ENCODE data around the gene FEZ2.

FEZ2 gene

DNA sequence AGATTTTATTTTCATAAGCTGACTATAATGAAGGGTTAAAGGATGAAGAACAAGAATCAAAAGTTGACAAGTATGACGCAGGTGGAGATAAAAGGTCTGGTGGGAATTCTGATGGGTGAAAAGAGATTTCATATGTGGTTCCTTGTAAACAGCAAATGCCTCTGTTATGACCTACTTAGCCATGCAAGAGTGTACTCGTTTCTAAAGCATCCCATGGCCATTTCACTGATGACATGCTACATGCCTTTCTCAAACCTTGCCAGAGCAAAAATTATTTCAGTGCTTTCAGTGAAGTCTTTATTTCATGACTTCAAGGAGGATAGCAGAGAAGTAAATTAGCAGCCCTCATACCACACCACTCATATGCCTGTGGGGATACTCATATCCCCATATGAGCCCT, 71.7 kb downstream of the FEZ2 start:
- no peak for DNase-seq

DNA sequence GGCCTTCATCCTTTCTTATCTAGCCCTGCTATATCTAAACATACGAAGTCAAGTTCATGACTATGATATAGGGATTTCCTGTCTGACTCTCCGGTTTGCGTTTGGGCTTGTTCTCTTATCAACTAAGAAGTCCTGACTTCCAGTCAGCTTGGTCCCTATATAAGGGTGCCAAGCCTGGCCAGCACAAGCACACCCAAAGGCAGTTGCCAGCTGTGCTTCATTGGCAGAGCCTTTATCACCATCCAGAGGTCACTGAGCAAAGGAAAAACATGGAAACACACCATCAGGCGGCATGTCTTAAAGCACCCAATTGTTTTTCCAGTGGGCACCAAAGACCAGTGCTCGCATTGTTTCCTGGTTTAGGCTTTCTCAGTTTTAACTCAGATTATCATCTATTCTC, 72.7 kb downstream of the FEZ2 start:
- DNase-seq, result no peak

DNA sequence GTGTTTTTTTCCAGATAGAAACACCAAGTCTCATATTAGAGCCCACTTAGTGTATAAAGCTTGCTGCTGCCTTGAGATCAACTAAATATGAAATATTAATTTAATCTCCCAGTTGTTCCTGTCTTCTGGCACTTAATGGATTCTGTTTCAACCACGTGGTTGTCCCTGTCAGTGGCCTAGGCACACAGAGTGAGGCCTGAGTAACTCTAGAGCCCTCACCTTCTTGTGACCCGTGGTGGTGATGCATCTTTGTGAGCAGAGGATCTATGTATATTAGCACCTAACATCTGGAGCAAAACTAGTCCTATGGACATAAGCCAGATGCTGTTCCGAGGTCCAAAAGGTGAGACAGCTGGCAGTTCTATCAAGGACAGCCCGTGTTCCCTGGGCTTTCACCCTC, 74.8 kb downstream of the FEZ2 start:
- no peak for DNase-seq

DNA sequence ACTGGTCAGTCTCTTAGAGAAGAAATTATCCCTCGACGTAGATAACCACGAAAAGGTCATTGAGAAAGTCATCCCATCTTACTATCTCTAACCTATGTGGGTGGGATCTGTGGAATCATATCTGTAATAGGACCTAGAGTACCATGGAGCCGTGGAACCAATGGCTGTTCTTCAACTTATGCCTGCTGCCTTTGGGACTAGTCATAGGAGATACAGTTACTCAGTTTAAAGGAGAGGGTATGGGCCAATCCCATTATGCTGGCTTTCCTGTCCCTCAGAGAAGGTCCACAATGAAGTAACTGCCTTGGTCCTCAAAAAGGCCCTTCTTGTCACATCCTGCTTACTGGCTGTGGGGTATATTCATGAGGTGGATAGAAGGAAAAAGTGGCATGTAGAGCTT, 77.5 kb downstream of the FEZ2 start:
- no peak for DNase-seq

DNA sequence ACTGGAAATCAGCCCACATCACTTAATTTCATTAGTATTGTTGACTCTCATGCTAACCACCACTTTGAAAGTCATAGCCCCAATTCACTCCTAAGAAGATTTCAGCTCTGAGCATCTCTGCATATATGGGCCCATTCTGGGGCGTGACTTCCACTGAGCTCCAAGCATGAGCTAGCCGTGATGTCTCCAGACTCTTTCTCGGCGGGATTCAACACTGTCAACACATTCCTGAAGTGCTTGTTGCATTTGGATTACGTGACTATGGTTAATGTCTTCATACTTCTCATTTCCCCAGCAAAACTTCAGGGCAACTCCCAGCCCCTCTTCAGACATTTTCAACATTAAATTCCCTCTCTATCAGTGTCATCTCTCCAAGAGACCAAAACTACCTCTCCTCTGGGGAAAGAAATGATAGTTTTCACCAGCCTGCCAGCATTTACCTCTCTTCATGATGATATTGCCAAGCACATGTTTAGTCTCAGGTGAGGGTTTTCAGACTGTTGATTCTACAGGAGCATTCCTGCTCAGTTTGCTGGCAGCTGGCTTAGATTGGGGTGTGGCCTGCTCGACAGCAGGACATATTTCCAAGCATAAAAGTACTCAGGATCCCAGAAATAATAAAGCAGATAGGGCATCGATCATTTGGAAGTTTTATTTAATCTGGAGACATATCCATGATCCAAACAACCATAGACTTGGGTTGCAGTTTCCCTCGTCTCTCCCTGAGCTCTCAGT, 81.7 kb downstream of the FEZ2 start:
- no peak for DNase-seq

DNA sequence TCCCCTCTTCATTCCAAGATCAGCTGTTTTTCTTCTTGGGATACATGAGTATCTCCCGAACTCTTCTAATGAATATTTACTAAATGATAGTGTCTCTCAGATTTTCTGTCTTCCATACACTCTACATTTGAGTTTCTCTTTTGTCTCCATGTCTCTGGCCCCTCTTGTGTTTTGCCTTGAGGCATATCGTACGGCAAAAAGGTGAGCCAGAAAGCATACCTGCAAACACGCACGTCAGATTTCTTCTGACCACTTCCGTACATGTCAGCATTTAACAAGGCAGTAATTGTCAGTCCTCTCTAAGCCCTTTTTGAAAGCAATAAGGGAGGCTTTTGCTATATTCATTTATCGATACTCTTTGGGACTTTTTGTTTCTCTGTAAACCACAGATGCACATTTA, 82.4 kb downstream of the FEZ2 start:
- no peak for DNase-seq

DNA sequence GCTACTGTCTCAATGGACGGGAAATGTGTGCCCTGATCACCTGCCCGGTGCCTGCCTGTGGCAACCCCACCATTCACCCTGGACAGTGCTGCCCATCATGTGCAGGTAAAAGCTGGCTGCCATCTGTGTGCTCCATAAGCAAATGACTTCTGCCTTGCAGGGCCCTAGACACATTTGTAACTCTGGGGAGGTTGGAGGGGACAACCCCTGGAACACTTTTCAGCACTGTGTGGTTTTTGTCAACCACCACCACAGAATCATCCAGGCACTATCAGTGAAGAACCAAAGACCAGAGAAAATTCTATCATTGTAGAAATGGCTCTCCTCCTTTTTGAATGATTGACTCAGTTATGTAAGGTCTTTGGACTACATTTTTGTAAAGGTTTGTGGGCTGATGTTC, 84.3 kb downstream of the FEZ2 start:
- no peak for DNase-seq

DNA sequence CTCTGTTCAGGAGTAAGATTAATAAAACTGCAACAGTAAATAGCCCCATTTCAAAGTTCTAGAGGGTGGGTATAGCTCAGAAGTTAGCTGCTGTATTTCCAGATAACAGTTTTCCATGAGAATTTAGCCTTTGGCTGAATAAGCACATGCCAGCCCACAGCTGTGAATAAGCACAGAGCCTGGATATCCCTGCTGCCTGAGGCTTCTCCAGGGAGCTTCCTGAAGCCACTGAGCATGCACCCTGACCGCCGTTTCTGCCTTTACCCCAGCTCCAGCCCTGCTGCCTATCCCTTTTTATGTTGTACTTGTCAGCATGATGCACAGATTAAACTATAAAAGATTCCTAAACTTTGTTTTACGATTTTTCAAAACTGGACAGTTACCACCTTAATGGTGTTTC, 85.3 kb downstream of the FEZ2 start:
- no peak for DNase-seq

DNA sequence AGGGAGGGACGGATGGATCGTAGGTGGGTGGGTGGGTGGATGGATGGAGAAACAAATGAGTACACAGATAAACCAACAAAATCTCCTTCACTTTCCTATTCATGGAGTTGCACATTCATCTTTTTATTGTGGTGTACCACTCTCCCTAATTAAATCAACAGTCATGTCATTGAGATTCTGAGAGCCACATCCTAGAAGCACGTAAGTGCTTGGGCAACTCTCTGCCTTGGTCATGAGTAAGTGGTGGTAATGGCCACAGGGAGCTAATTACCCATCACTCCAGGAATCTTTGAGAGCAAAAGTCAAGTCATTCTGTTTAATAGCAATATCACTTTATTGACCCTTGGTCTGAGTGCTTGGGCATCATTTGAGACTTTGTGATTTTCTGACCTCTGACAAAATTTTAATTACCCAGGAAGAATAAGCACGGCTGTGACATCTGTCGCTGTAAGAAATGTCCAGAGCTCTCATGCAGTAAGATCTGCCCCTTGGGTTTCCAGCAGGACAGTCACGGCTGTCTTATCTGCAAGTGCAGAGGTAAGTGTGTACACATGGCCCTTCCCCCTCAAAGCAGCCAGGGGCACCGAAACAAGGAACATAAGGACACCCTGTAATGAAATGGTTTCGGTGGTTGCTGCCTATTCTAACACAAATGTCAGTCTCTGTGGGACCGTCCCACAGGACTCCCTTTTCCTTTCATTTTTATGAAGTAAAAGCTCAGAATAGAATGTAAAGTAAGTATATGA, 85.9 kb downstream of the FEZ2 start:
- no peak for DNase-seq

DNA sequence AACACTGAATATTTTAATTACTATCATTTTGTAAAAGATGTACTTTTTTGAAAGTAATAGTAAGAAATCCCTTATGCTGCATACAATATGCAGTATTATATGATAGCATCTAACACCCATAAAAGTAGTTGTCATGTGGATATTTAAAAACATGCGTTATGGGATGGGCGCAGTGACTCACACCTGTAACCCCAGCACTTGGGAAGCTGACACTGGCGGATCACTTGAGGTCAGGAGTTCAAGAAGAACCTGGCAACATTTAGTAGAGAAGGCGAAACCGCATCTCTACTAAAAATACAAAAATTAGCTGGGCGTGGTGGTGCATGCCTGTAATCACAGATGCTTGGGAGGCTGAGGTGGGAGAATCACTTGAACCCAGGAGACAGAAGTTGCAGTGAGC, 88.9 kb downstream of the FEZ2 start:
- DNase-seq, result no peak

DNA sequence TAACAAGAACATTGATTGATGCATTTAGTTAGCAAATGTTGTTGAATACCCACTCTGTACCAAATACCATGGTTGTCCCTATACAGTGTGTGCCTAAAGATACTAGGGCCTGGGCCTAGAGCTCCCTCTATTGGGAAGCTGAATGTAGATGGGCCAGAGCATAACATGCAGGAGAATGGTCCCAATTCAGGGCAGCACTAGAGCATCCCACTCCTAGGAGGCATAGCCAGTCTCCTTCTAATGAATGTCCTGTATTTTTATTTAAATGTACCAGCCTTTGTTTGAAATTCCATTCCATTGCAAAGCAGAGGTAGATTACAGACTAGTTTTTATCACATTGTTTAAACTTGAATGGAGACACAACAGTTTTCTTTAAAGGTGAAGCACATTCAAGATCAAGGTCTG, 90.6 kb downstream of the FEZ2 start:
- DNase-seq, result no peak

All from NK-92 treated with Interleukin-12 subunit alpha and Interleukin-12 subunit beta, amount 100 ng/mL, for 24 hours (cell line).